HG03039 (cell line): ENCODE data around the gene CALD1.

ENCODE experiments used
- ATAC-seq: cut with Tn5 transposase; IDR thresholded peaks from one replicate; pipeline ENCODE4 v1.9.1; 2021; ENCODE audit warnings: mild to moderate bottlenecking, moderate library complexity; ENCODE audit not compliant: unreplicated experiment

Gene CALD1

DNA sequence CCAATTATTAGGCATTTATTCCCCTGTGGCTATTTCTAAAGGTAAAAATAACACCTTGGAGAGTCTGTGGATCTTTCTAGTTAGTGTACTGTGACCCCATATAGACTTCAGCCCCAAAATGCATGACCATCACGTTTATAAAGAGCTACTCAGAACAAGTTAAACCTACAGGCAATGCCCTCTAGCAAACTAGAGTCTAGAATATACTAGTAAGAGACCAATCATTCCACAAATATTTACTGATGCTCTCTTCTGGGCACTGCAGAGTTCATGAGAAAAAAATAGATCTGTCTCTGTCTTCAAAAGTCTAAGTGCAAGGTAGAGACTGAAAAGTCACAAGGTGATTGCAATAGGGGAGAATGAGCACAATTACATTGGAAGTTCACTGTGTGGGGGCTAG, 20.5 kb upstream of the CALD1 start:
- ATAC-seq: no peak

DNA sequence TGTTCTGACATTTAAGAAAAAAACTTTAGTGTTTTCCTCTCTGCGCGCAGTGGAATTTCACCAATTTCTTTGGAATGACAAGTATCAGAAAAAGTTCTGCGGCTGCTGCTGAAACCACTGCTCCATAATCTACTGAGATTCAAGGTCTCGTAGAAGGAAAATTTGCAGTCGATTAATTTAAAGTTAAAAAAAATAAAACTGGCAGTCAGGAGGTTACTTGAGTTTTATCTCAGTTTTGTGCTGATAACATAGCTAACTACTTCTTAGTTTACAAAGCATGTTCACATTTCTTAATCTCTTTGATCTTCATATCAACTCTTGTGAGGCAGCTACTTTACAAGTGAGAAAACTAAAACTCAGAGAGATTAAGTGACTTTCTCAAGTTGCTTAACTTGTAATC, 18.2 kb upstream of the CALD1 start:
- ATAC-seq: no peak

DNA sequence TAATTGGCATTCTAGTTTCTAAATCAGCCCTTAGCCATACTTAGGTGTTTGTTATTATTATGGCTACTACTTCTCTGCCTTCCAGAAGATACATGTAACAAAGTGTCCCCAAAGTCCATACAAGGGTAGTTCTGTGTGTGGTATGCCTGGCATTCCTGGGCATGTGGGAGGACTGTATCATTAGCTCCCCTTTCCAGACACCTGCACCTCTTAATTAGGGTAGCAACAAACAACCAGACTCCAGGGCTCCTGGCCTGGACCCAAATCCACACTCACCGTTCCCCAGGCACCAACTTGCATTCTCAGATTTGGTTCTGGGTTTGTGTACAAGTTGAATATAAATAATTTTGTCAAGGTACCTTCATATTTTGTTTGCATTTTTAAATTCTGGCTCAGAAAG, 15.5 kb upstream of the CALD1 start:
- ATAC-seq: no peak

DNA sequence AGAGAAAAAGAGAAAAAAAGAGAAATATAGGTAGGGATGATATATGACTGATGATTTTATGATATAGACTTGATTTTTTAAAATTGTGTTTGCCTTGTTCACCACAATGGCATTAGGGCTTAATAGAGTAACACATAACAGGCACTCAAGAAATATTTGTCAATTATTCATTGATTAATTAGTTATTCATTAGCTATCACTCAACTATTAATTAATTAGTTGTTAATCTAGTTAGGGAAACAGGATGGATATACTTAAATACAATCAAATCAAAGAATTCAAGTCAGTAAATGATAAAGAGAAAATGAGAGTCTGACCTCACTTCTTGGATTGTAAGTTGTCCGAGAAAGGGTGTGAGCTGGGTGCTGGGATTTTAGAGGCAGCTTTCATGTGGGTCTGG, 15.1 kb upstream of the CALD1 start:
- ATAC-seq: no peak

DNA sequence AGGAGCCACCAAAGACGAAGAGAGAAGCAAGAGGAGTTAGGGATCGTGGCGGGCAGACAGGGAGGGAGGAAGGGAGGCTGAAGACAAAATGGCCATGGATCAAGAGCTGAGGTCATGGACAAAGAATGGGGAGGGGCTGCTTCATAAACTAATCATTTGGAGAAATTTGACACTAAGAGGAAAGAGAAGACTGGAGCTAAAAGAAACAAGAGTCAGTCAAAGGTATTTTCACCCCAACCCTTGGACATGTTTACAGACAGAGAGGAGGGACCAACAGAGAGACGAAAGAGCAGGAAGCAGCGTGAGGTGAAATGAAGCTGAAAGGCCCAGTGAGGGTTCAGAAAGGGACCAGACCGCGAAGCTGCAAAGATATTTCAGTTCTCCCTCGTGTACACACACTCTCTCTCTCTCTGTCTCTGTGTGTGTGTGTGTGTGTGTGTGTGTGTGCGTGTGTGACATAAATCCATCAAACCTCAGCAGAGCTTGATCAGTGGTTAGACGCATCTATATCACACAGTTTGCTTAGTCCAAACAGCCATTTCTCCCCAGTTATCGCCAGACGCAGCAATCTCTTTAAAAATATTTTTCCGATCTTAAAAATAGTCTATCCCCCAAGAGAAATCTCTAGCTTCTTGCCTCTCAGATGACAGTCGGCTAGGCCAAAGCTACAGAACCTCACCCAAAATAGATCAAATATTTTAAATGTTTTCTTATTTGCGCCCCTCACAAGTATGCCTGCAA, 12.5 kb upstream of the CALD1 start:
- peak; percentile 68 for ATAC-seq

DNA sequence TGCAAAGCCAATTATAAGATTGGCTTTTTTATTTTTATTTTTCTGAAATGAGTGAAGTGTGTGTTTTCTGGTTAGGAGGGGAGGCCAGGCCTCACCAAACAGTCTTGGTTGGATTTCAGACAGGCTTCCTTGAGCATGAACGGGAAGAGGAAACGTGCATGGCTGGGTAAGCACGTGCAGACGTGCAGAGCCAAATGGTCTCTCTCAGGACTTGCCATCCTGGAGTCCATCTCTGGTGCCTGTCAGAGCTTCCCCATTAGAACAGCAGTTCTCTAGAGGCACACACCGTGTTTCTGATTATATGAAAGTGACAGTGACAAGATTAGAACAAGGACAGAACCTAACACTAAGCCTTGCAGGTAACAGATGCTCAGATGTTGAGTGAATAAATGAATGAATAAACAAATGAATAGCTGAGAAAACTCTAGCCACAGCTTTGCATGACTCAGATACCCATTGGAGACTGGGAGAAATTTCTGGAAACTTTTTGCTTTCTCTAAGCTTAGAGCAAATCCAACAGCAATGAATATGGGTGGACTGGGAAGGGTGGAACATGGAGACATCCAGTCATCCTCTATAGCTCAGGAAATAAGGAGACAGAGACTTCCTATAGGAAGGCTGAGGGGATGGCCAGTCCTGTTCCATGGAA, 11.8 kb upstream of the CALD1 start:
- ATAC-seq: no peak

DNA sequence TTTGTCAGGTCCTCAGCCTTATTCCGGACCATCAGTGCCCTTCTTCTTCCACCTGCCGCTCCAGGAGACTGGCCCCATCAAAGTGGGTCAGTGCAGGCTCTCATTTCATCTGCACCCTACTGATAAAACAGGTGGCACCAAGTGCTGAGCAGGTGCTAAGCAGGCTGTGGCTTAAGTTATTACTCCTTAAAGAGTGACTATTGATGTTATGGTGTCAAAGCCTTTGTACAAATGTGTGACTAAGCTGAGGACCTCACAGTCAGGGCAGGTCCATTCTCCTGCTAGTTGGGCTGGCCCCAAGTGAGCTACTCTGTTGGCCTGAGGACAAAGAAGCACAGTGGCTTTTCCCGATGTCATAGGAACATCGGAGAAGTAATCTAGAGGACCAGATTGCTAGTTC, 11.2 kb upstream of the CALD1 start:
- no peak for ATAC-seq

DNA sequence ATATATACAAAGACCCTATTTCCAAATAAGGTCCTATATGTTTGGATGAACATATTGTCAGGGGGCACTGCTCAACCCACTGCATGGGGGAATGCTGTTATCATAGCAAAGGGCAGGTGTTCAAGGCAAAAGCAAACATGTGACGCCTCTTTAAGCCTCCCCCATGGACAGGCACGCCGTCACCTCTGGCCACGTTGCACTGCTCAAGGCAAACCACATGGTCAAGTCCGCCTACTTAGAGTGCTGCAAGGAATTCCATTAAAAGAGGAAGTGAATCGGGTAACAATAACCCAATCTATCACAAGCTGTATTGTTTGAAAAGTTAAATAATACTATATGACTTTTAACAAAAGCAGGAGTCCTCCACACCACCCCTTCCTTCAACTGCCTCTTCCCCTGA, 8.8 kb upstream of the CALD1 start:
- no peak for ATAC-seq

DNA sequence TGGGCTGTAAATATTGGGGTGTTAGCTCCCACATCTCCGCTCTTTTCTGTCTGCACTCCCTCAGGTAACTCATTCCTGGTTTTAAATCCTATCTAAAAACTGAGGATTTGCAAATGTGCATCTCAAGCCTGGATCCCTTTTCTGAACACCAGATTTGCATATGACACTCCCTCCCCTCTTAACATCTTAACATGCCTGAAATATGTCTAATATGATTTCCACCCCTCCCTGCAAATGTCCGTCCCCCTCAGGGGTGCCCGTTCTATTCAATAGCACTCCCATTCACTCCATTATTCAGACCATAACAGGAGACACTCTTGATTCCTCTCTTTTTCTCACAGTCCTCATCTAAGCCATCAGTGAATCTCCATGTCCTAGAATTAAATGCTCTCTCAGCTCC, 8.3 kb upstream of the CALD1 start:
- no peak for ATAC-seq

DNA sequence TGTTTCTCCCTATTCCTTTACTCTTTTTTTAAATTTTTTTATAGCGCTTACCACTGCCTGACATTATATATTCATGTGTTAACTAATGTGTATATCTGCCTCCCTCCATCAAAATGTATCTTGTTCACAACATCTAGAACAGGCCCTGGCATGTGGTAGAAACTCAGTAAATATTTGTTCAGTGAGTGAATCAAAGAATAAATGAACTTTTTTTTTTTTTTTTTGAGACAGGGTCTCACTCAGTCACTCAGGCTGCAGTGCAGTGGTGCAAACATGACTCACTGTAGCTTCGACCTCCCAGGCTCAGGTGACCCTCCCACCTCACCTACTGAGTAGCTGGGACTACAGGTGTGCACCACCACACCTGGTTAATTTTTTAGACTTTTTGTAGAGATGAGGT, 7.5 kb upstream of the CALD1 start:
- ATAC-seq: no peak

DNA sequence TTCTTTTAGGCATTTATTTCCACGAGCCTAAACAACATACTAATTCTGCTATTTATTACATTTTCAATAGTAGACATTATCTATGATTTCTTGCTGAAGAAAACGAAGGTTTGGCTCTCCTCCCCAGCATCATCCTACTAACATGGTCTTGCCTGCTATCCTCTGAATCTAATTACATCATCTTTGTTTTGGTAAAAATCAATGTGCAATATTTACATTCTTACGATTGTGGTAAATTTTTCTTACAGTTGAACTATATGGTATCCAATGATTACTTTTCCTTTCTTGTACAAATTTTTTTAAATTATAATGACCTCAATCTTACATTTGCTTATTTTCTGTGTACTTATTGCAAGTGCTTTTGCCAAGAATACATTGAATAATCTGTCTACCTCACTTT, 7.0 kb upstream of the CALD1 start:
- ATAC-seq: no peak

DNA sequence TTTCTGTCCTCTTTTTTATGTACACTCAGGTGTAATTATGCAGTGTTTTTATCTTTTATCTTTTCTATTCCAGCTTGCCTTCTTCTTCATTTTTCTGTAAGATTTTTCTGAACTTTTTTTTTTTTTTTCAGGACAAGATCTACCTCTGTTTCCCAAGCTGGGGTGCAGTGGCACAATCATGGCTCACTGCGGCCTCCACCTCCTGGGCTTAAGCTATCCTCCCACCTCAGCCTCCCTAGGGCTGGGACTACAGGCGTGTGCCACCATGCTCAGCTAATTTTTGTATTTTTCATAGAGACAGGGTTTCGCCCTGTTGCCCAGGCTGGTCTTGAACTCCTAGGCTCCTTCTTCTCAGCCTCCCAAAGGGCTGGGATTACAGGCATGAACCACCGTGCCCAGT, 6.3 kb upstream of the CALD1 start:
- ATAC-seq: no peak

DNA sequence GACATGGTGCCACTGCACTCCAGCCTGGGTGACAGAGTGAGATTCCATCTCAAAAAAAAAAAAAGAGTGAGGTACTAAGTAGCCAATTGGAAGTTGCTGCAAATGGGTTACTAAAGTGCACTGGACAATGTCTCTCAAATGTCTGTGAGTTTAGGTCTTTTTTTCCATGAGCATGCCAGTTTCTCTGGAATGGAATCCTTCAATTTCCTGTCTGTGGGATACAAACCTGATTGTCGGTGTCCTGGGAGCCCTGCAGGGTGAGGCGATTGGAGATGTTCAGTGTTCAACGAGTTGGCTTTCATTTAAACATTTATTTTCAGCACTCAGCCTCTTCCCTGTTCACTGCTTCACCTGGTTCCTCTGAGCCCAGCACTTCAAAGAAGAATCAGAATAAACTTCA, 5.3 kb upstream of the CALD1 start:
- no peak for ATAC-seq

DNA sequence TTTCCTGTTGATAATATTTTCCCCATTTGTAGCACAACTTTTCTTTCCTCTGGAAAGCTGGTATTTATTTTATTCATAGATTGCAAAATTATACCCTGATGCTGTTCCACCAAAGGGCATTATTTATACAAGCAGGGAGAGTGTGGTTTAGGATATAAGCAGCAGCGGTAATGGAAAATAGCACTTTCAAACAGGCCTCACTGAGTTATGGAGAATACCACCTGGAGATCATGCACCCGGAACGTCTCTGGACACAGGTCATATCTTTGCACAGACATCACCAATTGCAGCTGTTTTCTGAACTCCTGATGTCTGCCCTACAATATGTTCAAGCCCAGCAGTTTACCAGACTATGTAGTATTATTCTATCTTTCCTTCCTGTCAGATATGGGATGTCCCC, 2.0 kb upstream of the CALD1 start:
- ATAC-seq: no peak

DNA sequence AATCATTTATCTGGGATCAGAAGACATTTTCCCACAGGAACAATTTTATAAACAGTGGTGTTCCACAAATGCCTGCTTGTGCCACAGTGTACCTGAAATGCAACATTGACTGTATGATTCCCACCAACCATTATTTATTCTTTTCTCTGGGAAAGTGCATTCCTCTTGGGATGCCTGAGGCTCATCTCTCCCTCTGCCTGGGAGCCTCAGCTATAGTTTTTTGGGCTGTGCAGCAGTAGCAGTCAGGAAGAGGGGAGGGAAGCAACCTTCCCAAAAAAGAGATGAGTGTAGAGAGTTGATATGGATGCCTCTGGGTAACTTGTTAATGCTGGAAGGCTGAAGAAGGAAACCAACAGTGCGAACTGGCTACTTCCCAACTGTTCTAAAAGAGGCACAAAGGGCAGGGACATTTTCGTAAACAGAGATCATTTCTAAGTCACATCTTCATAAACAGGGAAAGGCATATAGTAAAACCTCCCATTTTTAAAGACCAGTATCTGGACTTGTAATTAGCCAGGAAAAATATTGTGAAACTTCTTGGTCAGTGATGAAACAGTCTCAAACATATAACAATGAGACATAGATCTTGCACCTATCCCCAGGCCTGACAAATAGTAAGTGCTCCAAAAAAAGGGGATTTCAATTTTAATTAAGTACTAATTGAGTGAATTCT, 1.4 kb upstream of the CALD1 start:
- ATAC-seq: no peak

DNA sequence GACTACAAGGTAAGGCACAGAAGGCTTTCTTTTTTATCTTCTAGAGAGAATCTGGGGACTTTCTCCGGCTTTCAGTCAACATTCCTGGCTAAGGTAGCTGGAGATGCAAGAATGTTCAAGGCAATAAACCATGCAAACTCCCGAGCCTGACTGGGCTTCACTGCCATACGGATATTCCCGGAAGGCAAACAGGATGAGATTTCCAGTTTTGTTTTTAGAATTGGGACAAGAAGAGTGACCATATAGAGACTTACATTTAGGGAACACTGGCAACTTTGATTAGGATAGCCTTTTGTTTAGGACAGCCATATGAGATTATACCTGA, 269 bp downstream of the CALD1 start:
- ATAC-seq: no peak

DNA sequence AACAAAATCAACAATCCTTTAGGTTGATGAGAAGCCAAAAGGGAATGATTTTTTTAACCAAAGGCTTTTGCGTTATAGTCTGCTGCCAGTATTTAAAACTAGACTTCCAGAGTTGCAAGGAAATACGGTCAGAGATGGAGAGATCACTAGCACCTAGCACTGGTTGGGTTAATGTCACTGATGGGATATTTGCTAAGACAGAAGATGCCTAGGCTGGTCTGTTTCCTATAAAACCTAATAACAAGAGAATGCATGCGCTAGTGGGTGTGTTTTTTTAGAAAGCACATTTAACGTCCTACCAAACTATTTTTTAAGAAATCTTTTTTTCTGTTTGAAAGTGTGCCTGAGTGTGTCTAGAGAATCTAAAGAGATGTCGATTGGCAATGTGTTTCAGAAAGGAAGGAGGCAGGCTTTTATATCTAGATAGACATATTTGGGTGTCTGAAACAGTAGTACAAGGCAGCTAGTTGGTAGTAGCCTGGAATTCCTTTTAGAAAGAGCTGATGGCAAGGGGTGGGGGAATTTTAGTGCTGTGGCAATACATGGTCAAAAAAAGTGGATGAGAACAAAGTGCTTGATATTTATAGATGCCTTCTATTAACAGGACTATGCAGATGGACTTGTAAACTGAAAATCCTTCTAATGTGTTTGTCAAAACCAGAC, 863 bp downstream of the CALD1 start:
- ATAC-seq: no peak

DNA sequence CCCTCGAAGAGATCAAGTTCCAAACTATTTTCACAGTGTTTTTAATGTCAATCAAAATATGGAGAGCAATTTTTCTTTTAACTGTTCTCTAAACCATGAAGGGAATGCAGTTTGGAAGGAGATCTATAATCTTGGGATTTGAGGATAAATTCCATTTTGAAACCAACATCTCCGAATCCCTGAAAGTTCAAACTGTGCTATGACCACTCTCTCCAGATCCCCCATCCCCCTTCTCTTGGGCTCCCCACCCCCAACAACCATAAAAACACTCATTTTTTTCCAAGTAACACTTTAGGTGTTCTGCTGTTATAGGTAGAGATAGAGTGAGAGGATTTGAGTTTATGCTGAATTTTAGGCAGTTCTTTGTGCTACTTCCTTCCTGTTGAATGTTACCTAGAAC, 1.7 kb downstream of the CALD1 start:
- ATAC-seq: no peak

DNA sequence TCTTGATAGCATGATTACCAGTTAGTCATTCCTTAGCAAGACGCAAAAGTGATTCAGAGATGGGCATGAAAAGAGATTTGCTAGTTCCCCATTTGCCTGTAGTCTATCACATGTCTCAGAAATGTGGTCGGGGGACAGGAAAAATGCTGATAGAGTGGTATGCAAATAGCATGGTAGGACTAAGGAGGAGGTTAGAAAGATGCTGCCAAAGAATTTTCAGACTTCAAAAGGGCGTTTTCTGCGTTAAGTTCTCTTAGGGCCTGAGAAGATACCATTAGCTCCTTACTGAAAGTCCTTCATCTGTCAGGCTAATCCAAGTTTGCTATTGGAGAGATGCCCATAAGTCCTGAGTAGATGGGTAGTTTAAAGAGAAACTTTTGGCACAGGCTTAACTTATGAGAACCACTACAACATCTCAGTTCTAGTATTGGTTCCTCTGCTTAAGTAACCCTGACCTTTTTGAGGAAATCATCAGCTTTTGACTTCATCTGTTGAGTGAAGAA, 2.7 kb downstream of the CALD1 start:
- no peak for ATAC-seq

DNA sequence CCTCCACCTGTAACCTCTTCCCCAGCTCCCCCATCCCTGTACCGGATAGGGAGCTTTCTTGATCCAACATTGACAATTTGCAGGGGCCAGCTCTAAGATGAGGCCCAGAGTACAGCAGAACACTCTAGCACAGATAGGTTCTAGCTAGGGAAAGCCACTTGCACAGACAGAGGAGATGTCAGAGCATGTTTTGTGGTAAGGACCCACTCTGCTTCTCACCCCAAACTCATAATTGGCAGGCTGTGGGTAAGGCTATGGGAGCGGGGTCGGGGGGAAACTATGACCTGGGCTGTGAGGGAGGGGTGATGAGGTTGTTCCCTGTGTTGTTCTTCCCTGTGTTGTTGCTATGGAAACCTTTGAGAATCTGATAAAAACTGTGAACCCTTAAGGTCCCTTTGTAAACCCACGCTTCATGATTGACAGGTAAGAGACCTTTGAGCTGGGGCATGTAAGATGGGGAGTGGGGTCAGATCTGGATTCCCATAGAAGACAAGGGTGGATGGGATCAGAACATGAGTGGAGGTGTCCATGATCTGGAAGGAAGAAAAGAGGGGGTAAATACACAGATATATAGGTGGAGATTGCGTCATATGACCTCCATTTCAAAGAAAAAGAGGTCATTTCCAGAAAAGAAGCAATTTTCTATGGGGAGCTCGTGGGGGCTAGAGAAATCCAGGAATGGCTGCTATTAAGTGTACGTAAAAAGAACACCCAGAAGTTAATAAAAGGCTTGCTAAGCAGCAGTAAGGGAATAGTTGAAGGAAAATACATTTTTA, 4.0 kb downstream of the CALD1 start:
- no peak for ATAC-seq
